SK-N-SH (cell line): Measurements from ENCODE around the gene OLFM1. TPM values are rescaled to one million over a fixed set of nuclear protein-coding genes. Genes with fewer than 3 reads are reported as not detected.
A peak's percentile ranks its signal among the peaks of the same experiment; 100 is the strongest.

Experiments used
- CTCF ChIA-PET: fragments of 300-600, 350-600 bp; formaldehyde crosslinking; extraction: SDS; loops from one replicate; lab custom pipeline; 2021; lab: Yijun Ruan, JAX
- POLR2A ChIA-PET: fragments of 350-600 bp; sonication (Branson Sonifier 250); formaldehyde crosslinking; extraction: SDS; loops from one replicate; lab custom pipeline; 2020; ENCODE audit warnings: antibody characterized with exemption, inconsistent platforms; lab: Yijun Ruan, JAX
- DNase-seq: peaks from one replicate; pipeline ENCODE4 v3.0.0; 2012
- H2AFZ ChIP-seq: fragments of 200-600 bp; sonication (generic); 2 replicates; pipeline ENCODE4 v1.8.1; 2016; ENCODE audit warnings: antibody characterized with exemption, mild to moderate bottlenecking, low read depth
- H3F3A ChIP-seq: fragments of 200-600 bp; sonication (generic); replicated peaks from 2 replicates; pipeline ENCODE3; 2016; ENCODE audit warnings: antibody characterized with exemption, mild to moderate bottlenecking; ENCODE audit not compliant: insufficient read depth
- H3K27ac ChIP-seq, 2 experiments: fragments of 200-500 bp in 1 of 2; fragments of 200-600 bp in 1 of 2; sonication (Bioruptor generic) in 1 of 2; sonication (generic), shearing (Covaris generic) in 1 of 2; 2 replicates each; pipeline versions ENCODE4 v1.5.1 to v1.6.1; 2014 to 2016; ENCODE audit warnings: low read depth in 2 of 2, inconsistent platforms in 1 of 2, low read length in 1 of 2, mild to moderate bottlenecking in 1 of 2, mixed read lengths in 1 of 2
- H3K27me3 ChIP-seq: fragments of 200-600 bp; sonication (generic), shearing (Covaris generic); 2 replicates; pipeline ENCODE4 v1.6.1; 2016; ENCODE audit warnings: mixed run types; ENCODE audit not compliant: insufficient read depth
- H3K36me3 ChIP-seq, 2 experiments: fragments of 200-500 bp in 1 of 2; fragments of 200-600 bp in 1 of 2; sonication (Bioruptor generic) in 1 of 2; sonication (generic) in 1 of 2; replicated peaks in 1 of 2; 2 replicates each; pipeline versions ENCODE3 to v1.5.1; 2014 to 2016; ENCODE audit warnings: low read length in 1 of 2, mild to moderate bottlenecking in 1 of 2; ENCODE audit not compliant: insufficient read depth in 2 of 2, control insufficient read depth in 1 of 2
- H3K4me1 ChIP-seq, 2 experiments: fragments of 200-500 bp in 1 of 2; fragments of 200-600 bp in 1 of 2; sonication (Bioruptor generic) in 1 of 2; sonication (generic), shearing (Covaris generic) in 1 of 2; 2 replicates each; pipeline versions ENCODE4 v1.5.1 to v1.6.1; 2014 to 2016; ENCODE audit warnings: low read depth in 1 of 2, low read length in 1 of 2, mixed run types in 1 of 2; ENCODE audit not compliant: insufficient read depth in 2 of 2, control insufficient read depth in 1 of 2
- H3K4me2 ChIP-seq: fragments of 200-600 bp; sonication (generic), shearing (Covaris generic); 2 replicates; pipeline ENCODE4 v1.6.1; 2017; ENCODE audit warnings: mixed run types
- H3K4me3 ChIP-seq, 2 experiments: fragments of 200-500 bp in 1 of 2; fragments of 200-600 bp in 1 of 2; sonication (Bioruptor generic) in 1 of 2; sonication (generic), shearing (Covaris generic) in 1 of 2; 2 replicates each; pipeline versions ENCODE4 v1.5.1 to v1.8.1; 2014 to 2016; ENCODE audit warnings: low read depth in 2 of 2, inconsistent platforms in 1 of 2, low read length in 1 of 2, mild to moderate bottlenecking in 1 of 2, mixed read lengths in 1 of 2, moderate library complexity in 1 of 2
- H3K79me2 ChIP-seq: fragments of 200-600 bp; sonication (generic); 2 replicates; pipeline ENCODE4 v1.8.1; 2017; ENCODE audit warnings: mild to moderate bottlenecking; ENCODE audit not compliant: insufficient read depth
- H3K9ac ChIP-seq: fragments of 200-600 bp; sonication (generic); 2 replicates; pipeline ENCODE4 v1.6.1; 2017; ENCODE audit warnings: mixed run types
- H3K9me2 ChIP-seq: fragments of 200-600 bp; sonication (generic); 2 replicates; pipeline ENCODE4 v1.6.1; 2017; ENCODE audit warnings: mixed run types
- H3K9me3 ChIP-seq: fragments of 200-600 bp; sonication (generic); 2 replicates; pipeline ENCODE4 v1.6.1; 2017; ENCODE audit warnings: mixed run types, mild to moderate bottlenecking, moderate library complexity
- H4K20me1 ChIP-seq: fragments of 200-600 bp; sonication (generic); 2 replicates; pipeline ENCODE4 v1.6.1; 2017; ENCODE audit warnings: mild to moderate bottlenecking, mixed run types; ENCODE audit not compliant: insufficient read depth
- EZH2phosphoT487 ChIP-seq: fragments of 200-600 bp; sonication (generic); IDR thresholded peaks from 2 replicates; pipeline ENCODE4 v1.6.1; 2017; ENCODE audit warnings: low read depth, mixed run types, mild to moderate bottlenecking, antibody characterized with exemption, moderate library complexity, borderline replicate concordance
- FOSL2 ChIP-seq: IDR thresholded peaks from 2 replicates; pipeline ENCODE4 v1.4.0; 2012; ENCODE audit warnings: low read depth, mild to moderate bottlenecking, moderate library complexity, borderline replicate concordance
- FOXJ3 ChIP-seq: sonication (generic); formaldehyde crosslinking; IDR thresholded peaks from 2 replicates; pipeline ENCODE4 v1.5.1; 2020; ENCODE audit warnings: mild to moderate bottlenecking, missing genetic modification reagents
- FOXM1 ChIP-seq: IDR thresholded peaks from 2 replicates; pipeline ENCODE4 v1.4.0; 2012; ENCODE audit warnings: low read depth, mild to moderate bottlenecking
- GABPA ChIP-seq: IDR thresholded peaks from 2 replicates; pipeline ENCODE4 v1.4.0; 2012; ENCODE audit warnings: low read depth, mild to moderate bottlenecking
- GATA2 ChIP-seq: sonication (generic); formaldehyde crosslinking; IDR thresholded peaks from 2 replicates; pipeline ENCODE4 v1.5.0; 2020; ENCODE audit warnings: mild to moderate bottlenecking, missing genetic modification reagents
- IRF3 ChIP-seq: fragments of 150-350 bp; IDR thresholded peaks from 2 replicates; pipeline ENCODE4 v1.6.1; 2016; ENCODE audit warnings: mild to moderate bottlenecking, low read depth, low read length
- JUND ChIP-seq: IDR thresholded peaks from 2 replicates; pipeline ENCODE4 v1.4.0; 2012
- MEF2A ChIP-seq: IDR thresholded peaks from 2 replicates; pipeline ENCODE4 v1.4.0; 2012; ENCODE audit warnings: low read depth, borderline replicate concordance
- MXI1 ChIP-seq: IDR thresholded peaks from 2 replicates; pipeline ENCODE4 v1.6.1; 2012; ENCODE audit warnings: mild to moderate bottlenecking, low read depth, low read length, improper control_type of control experiment
- NRF1 ChIP-seq: IDR thresholded peaks from 2 replicates; pipeline ENCODE4 v1.6.1; 2012; ENCODE audit warnings: low read depth, mild to moderate bottlenecking, low read length
- RXRA ChIP-seq: IDR thresholded peaks from 2 replicates; pipeline ENCODE4 v1.4.0; 2012; ENCODE audit warnings: low read depth, mild to moderate bottlenecking, borderline replicate concordance
- SIN3A ChIP-seq: IDR thresholded peaks from 2 replicates; pipeline ENCODE4 v1.6.1; 2012; ENCODE audit warnings: low read depth, mild to moderate bottlenecking, low read length, moderate library complexity, borderline replicate concordance
- SMC3 ChIP-seq: IDR thresholded peaks from 2 replicates; pipeline ENCODE4 v1.6.1; 2012; ENCODE audit warnings: low read depth, low read length, improper control_type of control experiment
- TAF1 ChIP-seq: IDR thresholded peaks from 2 replicates; pipeline ENCODE4 v1.6.1; 2012; ENCODE audit warnings: low read depth, mild to moderate bottlenecking, low read length, moderate library complexity, borderline replicate concordance
- TEAD4 ChIP-seq: IDR thresholded peaks from 2 replicates; pipeline ENCODE4 v1.4.0; 2012; ENCODE audit warnings: mild to moderate bottlenecking, borderline replicate concordance; ENCODE audit not compliant: insufficient read depth
- USF2 ChIP-seq: fragments of 150-350 bp; IDR thresholded peaks from 2 replicates; pipeline ENCODE4 v1.6.1; 2017; ENCODE audit warnings: antibody characterized with exemption, low read length, low read depth, borderline replicate concordance
- YY1 ChIP-seq: IDR thresholded peaks from 2 replicates; pipeline ENCODE4 v1.4.0; 2012; ENCODE audit warnings: low read depth, mild to moderate bottlenecking
- WGBS: methylation state at CpG from one replicate; pipeline ENCODE4 v1.1.6; 2017; ENCODE audit warnings: low lambda C conversion rate; 5-methylcytosine and 5-hydroxymethylcytosine counted together
- polyA plus RNA-seq, 3 experiments: library from polyadenylated mRNA; depleted of rRNA; stranded (reverse); fragments of >200 nt; gene quantifications; 2 replicates each; pipeline ENCODE4 v1.2.3, GENCODE V29; 2012

The OLFM1 gene
- polyA plus RNA-seq, 1 of the 3 experiments (the other 2 are of a cell fraction): 15.9 TPM

DNA sequence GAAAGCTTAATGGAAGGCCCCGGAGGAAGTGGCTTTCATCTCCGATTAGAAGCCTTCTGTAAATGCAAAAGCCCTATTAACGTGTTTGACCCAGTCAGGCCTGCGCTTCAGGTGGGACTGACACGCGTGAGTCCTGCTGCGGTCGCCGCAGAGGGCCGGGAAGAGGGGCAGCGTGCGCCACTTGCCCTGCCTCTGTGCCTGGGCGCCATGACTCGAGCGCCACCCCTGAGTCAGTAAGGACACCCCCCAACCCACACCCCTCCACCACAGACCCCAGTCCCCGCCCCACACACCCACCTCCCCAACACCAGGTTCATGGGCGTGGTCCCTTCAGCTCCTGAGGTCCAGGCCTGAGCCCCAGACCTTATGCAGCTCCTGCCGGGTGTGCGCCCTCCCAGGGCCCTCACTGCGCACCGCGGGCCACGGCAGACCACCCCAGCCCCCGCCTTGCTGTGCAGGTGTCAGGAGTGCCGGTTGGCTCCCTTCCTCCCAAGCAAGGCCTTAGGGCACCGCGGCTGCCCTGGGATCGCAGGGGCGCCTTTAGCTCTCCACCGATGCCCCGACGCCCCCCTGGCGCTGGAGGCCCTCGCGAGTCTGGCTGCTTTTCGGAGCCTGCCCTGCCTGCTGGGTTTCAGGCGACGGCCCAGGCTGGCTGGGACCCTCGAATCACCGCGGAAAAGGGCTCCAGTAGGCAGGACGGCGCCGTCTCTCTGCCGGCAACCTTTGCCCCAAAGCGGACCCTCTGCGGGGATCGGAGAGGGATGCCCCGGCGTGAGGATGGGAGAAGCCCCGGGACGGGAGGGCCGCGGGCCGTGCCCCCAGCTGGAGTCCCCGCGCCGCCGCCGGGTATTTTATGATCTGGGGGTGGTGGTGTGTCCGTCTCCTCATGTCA, 625 bp upstream of the OLFM1 start:
- Histone ChIP-seq H3K9me2 (no peaks in the 10 kb centered on the region), H3K27ac (no peak overlapping the region), H3K9me3 (no peaks in the 10 kb centered on the region), H3K4me1 (peaks cover 0 to 10% of the 10 kb centered on the region in 2 experiments; a peak in 1 of 4 replicates), H3K36me3 (no peaks in the 10 kb centered on the region), H3K27me3 (no peaks in the 10 kb centered on the region), H3K4me3 (peak overlapping the region; percentile 49 to 52; a peak in 3 of 4 replicates), H3K4me2 (peak overlapping the region; percentile 66), H3F3A (peaks cover 4% of the 10 kb centered on the region), H3K79me2 (no peaks in the 10 kb centered on the region), H4K20me1 (0 out of 2 replicates have a peak, but pooled peaks cover 10% of the 10 kb centered on the region), H3K9ac (no peak overlapping the region), H2AFZ (no peak overlapping the region)
- 50% methylated on average over 19 of the region's 61 CpGs for WGBS
- POLR2A ChIA-PET: no interaction called here
- no peak for DNase-seq
- TF ChIP-seq YY1 (no peak), FOSL2 (no peak), TEAD4 (no peak), IRF3 (no peak), EZH2phosphoT487 (no peak), FOXM1 (no peak), MXI1 (no peak), USF2 (no peak), RXRA (no peak), SIN3A (no peak), NRF1 (no peak), GABPA (no peak), MEF2A (no peak), FOXJ3 (no peak), GATA2 (CRISPR knock-in tag) (no peak), SMC3 (no peak), JUND (no peak), TAF1 (no peak)
- CTCF ChIA-PET: interaction anchor here (0.6 to 9.9 kb wide), 82 partner anchors 8 to 638 kb away, joined by 3 to 290 read pairs (median 5); no protein-coding TSS in a partner anchor
